Neural cell (in vitro differentiated cells): ENCODE data around the gene PCNX2.

Experiments used
- EP300 ChIP-seq: fragments of 450-650 bp; conservative IDR thresholded peaks from 2 replicates; pipeline ENCODE4 v1.6.1; 2014; ENCODE audit warnings: antibody characterized with exemption, mild to moderate bottlenecking, moderate library complexity; ENCODE audit not compliant: poor library complexity, severe bottlenecking
- EZH2 ChIP-seq: fragments of 200-600, 300-800 bp; shearing (Covaris generic), sonication (generic); IDR thresholded peaks from 2 replicates; pipeline ENCODE4 v1.6.1; 2014; ENCODE audit warnings: antibody characterized with exemption, low read length, borderline replicate concordance, mild to moderate bottlenecking; ENCODE audit not compliant: insufficient read depth, poor library complexity, severe bottlenecking
- MXI1 ChIP-seq: fragments of 450-650 bp; conservative IDR thresholded peaks from 2 replicates; pipeline ENCODE4 v1.6.1; 2014; ENCODE audit warnings: antibody characterized with exemption, mild to moderate bottlenecking; ENCODE audit not compliant: poor library complexity, severe bottlenecking
- POLR2AphosphoS5 ChIP-seq: IDR thresholded peaks from 2 replicates; pipeline ENCODE4 v1.6.1; 2012
- RAD21 ChIP-seq: fragments of 450-650 bp; conservative IDR thresholded peaks from 2 replicates; pipeline ENCODE4 v1.6.1; 2014; ENCODE audit warnings: antibody characterized with exemption, mild to moderate bottlenecking, moderate library complexity
- SMC3 ChIP-seq: fragments of 450-650 bp; conservative IDR thresholded peaks from 2 replicates; pipeline ENCODE4 v1.6.1; 2014; ENCODE audit warnings: antibody characterized with exemption, mild to moderate bottlenecking, moderate library complexity; ENCODE audit not compliant: poor library complexity
- TAF1 ChIP-seq: IDR thresholded peaks from 2 replicates; pipeline ENCODE4 v1.6.1; 2012; ENCODE audit warnings: low read depth
- TF ChIP-seq, protein P1 (sequence below): fragments of 450-650 bp; IDR thresholded peaks from 2 replicates; pipeline ENCODE4 v1.5.1; 2014; ENCODE audit warnings: antibody characterized with exemption, mild to moderate bottlenecking, moderate library complexity; ENCODE audit not compliant: poor library complexity, severe bottlenecking

DNA sequence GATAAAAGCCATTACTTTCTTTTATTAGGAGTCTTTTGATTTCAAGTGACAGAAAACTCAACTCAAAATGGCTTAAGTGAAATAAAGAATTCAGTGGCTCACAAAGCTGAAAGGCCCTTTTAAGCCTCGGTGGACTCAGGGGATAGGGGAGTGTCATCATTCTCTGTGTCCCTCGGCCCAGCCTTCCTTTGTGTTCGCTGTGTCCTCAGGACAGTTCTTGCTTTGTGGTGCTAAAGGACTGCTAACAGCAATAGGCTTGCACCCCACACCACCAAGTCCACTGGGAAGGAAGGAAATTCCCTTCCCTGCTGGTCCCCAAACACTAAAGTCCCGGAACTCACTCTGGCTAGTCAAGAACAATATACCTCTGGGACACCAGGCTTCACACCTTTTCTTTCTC lies 216.0 kb downstream of the PCNX2 start:
- TF ChIP-seq, protein P1, sequence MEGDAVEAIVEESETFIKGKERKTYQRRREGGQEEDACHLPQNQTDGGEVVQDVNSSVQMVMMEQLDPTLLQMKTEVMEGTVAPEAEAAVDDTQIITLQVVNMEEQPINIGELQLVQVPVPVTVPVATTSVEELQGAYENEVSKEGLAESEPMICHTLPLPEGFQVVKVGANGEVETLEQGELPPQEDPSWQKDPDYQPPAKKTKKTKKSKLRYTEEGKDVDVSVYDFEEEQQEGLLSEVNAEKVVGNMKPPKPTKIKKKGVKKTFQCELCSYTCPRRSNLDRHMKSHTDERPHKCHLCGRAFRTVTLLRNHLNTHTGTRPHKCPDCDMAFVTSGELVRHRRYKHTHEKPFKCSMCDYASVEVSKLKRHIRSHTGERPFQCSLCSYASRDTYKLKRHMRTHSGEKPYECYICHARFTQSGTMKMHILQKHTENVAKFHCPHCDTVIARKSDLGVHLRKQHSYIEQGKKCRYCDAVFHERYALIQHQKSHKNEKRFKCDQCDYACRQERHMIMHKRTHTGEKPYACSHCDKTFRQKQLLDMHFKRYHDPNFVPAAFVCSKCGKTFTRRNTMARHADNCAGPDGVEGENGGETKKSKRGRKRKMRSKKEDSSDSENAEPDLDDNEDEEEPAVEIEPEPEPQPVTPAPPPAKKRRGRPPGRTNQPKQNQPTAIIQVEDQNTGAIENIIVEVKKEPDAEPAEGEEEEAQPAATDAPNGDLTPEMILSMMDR, result no peak
- no peak for TF ChIP-seq POLR2AphosphoS5
- no peak for TF ChIP-seq EZH2
- no peak for TF ChIP-seq RAD21
- no peak for TF ChIP-seq EP300
- TF ChIP-seq MXI1, result no peak
- no peak for TF ChIP-seq SMC3
- TF ChIP-seq TAF1, result no peak
